NK-92 (cell line): ENCODE results near the gene SH3BGR.

Experiments used
- DNase-seq: peaks from one replicate; lab custom pipeline; 2025; ENCODE audit not compliant: unreplicated experiment; lab: John Stamatoyannopoulos, UW

Gene SH3BGR

DNA sequence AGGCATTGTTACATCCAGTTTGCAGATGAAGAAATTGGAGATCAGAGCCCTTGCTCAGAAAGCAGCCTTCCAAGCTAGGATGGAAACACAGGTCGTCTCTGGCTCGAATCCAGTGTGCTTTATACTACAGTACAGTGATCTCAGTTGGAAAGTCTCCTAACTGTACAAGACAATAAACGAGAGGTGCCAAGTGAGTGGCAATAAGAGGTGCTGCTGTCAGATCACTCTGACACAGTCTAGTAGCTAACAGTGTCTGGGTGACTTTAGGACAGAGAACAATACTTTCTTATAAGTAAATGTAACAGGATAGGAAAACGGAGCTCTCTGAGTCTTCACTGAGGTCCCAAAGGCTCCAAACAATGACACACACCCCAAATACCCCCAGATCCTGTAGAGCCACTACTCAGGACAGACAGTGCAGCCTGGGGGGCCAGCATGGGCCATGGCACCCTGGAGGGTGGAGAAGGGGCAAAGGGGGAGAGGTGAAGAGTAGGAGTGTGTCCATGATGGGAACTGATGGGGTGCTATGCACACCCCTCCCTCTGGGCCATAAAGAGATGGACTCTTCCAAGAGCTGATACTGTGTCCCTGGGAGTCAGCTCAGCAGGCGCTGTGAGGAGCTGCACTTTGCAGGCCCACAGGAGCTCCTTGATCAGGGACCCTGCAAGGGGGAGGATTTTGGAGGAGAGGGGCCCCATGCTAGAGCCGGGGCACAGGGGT lies 3.3 kb downstream of the SH3BGR start:
- DNase-seq, result no peak

DNA sequence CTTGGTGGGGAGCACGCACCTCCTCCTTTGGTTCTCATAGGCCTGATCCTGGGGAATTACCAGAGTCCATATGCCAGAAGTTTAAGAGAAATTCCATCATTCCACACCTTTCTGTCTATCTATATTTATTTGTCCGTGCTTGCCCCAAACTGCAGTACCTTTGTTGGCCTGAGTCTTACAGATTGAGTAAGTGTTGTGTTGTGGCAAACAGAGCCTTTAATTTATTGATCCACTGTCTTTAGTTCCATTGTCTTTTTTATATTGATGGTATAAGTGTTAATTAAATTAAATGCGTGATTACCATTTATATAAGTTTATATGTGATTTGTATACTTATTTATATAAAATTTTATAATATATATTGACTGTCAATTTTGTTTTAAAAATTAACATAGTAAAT lies 4.9 kb downstream of the SH3BGR start:
- DNase-seq, result no peak

DNA sequence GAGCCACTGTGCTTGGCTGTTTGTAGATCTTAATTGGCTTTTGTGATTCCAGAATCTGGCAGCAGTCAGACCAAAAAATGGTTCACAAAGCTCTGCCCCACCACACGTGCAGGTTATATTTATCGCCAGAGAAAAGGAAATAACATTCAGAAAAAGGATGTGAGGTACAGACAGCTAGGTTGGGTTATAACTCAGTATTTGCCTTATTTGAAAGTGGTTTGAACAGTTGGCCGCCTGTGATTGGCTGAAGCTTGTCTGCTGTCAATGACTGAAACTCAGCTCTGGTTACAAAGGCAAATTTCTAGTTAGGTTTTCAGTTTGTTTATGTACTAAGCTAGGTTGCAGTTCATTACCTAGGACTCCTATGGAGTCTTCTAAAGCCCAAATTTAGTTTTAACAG lies 9.6 kb downstream of the SH3BGR start:
- DNase-seq, result no peak

DNA sequence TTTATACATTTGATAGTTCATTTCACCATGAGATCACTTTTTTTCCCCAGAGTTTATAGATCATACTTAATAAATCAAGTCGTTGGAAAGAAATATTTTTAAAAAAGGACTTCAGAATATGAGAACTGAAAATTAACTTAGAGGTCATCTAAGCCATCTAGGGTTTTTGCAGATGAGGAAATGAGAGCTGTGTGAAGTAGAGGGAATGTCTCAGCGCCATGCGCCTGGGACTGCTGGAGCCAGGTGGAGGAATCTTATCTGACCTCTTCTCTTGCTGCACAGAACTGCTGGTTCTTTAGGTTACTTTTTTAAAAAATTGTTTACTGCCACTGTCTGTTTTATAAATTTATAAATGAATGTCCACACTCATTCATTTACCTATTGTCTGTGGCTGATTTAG lies 11.5 kb downstream of the SH3BGR start:
- no peak for DNase-seq

DNA sequence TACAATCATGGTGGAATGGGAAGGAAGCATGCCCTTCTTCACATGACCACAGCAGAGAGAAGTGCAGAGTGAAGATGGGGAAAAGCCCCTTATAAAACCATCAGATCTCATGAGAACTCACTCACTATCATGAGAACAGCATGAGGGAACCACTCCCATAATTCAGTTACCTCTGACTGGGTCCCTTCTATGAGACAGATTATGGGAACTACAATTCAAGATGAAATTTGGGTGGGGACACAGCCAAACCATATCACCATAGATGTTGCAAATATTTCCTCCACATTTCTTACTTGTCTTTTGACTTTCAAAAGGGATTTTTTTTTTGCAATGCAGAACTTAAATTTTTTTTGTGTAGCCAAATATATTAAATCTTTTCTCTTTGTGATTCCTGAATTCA lies 14.8 kb downstream of the SH3BGR start:
- DNase-seq, result no peak

DNA sequence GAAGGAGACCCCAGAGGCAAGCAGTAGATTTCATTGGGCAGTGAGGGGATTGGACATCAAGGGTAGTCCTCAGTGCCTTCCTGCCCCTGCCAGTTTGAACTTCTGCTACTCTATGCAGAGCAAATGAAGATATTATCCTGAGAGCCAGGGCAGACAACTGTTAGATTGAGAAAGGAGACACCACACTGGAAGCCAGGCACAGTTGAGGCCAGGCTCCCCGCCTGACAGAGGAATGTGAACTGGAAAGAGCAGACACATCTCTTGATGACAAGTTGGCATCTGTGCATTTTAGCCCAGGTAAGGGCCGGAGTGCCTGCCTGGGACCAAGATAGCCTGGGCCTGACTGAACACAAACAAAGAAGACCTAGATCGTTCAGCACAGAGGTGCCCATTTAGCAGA lies 16.0 kb downstream of the SH3BGR start:
- no peak for DNase-seq

DNA sequence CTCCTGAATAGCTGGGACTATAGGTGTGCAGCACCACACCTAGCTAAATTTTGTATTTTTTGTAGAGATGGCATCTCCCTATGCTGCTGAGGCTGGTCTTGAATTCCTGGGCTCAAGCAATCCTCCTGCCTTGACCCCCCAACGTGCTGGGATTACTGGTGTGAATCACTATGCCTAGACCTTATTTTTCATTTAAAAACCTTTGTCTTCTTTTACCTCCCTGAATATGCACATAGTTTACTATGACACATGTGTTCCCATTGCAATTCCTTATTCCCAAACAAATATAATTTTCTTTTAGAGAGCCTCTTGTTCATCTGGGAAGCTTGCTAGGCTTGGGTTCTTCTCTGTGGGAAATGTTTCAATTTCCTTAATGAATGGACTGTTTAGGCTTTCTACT lies 16.8 kb downstream of the SH3BGR start:
- no peak for DNase-seq

DNA sequence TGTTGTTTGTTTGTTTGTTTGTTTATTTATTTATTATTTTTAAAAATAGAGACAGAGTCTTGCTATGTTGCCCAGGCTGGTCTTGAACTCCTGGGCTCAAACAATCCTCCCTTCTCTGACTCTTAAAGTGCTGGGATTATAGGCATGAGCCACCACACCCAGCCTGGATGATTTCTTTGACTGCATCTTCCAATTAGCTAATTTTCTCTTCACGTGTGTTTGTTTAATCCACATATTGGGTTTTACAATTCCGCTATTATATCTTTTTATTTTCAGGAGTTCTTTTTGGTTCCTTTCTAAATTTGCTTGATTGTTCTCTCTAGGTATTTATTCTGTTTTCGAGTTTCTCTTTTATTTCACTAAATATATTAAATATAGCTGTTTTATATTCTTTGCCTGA lies 19.8 kb downstream of the SH3BGR start:
- DNase-seq, result no peak

DNA sequence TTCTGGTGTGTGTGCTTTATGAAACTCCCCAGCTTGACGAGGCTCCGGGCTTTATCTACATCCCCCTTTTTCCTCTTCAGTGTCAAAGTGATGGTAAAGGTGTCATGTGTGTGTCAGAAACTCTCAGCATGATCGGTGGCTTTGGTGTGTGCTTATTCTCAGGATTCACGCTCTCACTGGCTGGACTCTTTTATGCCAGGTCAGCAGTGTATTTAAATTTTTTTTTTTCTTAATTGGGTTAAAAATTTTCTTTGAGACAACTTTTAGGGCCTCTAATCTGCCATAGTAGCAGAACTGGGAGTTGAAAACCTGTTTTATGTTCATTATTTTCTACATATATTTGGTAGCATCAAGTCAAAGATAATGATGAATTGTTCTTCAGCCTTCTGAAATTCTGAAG lies 21.0 kb downstream of the SH3BGR start:
- DNase-seq, result no peak

DNA sequence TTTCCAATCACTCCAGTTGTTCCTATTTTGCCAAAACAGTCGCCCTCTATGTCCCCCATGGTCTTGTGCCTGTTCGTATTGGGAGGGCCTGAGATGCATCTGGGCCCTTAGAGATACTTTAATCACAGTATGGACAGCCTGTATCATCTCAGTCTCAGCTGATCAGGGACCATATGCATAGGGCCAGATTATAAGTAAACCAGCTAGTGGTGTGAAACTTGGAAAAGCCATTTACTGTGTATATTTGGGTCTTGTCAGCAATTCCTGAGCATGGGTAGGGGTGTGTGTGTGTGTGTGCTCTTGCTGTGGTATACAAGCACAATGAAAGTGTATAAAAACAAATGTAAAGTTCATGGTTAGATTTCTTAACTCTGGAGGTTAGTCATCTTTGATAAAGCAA lies 22.8 kb downstream of the SH3BGR start:
- no peak for DNase-seq

DNA sequence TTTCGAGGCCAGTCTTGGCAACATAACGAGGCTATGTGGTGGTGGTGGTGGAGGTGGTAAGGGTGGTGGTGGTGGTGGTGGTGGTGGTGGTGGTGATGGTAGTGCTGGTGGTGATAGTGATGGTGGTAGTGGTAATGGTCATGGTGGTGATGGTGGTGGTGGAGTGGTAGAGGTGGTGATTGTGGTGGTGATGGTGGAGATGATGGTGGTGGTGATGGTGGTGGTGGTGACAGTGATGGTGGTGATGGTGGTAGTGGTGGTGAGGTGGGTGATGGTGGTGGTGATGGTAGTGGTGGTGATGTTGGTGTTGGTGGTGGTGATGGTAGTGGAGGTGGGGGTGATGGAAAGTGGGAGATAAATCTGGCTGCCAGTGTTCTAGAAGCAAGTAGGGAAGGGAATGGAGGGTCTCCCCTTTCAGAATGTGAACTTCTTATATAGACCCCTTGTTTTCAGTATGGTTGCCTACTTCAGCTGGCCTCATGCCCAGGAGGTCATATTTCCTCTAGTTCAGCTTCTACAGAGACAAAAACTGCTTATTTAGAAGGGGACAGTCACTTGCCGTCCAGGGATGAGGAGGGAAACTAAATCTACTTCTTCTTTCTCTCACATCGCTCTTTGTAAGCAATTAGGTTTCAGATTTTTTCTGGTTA lies 27.5 kb downstream of the SH3BGR start:
- DNase-seq, result no peak

DNA sequence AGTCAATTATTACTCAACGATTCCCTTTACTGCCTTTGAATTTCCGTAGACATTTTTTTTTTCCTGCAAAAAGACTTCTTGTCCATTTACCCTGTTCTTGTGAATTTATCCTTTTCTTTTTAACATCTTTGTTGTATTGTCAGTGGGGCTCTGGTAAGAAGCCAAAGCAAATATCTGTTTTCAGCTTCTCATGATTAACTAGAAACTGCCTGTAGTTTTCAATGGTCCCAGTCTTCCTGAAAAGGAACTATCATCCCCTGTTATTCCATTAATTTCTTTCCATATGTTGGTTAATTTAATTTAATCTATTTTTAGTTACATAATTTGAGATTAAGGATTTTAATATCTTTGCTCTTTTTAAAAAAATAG lies 28.0 kb downstream of the SH3BGR start:
- DNase-seq, result no peak

DNA sequence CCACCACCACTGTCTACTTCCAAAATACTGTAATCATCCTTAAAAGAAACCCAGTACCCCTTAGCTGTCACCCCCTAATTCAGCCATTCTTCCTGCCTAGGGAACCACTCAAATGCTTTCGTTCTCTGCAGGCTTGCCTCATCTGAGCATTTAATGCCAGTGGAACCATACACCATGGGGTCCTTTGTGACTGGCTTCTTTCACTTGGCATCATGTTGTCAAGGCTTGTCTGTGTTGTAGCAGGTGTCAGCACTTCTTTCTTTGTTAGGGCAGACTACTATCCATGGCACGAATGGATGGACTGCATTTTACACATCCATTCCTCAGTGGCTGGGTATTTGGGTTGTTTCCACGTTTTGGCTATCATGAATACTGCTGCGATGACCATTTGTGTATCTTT lies 28.5 kb downstream of the SH3BGR start:
- no peak for DNase-seq

DNA sequence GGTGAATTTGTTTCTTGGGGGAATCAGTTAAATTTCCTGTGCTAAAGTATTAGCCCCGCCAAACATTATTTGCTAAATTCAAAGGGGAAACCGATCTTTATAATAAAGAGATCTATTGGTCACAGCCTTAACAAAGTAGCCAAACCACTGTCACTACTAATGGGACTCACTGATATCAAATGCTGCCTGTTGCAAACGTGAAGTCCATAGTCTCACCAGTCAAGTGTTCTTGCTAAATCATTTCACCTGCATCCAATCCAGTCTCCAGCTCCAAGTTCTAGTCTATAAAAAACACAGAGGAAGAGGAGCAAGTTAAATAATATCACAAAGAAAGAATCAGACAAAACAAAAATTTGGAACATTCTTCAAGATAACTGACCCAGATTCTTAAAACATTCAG lies 30.1 kb downstream of the SH3BGR start:
- no peak for DNase-seq

DNA sequence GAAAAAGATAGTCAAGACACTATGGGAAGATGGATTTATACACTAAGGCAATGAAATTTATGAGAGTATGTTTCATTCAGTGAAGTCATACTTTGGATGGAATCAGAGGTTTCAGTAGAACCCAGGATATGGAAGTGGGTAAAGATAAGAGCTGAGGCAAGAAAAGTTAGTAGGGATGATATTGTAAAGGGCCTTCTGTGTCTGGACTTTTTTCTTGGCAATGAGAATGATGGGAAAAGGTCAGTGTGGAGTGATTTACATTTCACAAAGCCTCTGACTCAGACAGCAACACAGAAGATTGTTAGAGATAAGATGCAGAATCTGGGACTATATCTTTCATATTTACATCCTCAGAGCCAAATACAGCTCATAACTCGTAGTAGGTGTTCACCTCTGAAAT lies 32.1 kb downstream of the SH3BGR start:
- no peak for DNase-seq

DNA sequence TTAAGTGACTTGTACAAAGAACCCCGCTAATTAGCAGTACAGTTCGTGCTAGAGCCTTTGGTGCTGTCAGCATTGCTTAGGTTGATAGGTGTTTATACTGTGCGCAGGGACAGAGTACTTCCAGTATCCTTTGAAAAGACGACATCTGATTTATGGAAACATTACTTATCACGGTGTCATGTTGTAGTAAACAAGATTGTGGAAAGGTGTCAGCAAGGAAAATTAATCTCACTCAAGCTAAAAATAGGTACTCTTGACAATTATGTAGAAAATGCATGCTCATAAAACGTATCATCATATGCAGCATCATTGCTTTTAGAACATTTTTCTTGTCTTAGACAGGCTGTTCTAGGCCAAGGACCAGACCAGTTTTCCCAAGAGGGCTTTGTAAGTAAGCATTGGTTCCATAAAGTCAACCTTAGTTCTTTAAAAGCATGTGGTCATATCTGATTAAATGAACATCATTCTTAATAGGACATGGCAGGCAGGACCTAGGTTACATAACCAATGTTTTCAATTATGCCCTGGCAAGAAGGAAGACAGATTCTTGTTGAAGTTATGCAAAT lies 33.0 kb downstream of the SH3BGR start:
- DNase-seq, result no peak

DNA sequence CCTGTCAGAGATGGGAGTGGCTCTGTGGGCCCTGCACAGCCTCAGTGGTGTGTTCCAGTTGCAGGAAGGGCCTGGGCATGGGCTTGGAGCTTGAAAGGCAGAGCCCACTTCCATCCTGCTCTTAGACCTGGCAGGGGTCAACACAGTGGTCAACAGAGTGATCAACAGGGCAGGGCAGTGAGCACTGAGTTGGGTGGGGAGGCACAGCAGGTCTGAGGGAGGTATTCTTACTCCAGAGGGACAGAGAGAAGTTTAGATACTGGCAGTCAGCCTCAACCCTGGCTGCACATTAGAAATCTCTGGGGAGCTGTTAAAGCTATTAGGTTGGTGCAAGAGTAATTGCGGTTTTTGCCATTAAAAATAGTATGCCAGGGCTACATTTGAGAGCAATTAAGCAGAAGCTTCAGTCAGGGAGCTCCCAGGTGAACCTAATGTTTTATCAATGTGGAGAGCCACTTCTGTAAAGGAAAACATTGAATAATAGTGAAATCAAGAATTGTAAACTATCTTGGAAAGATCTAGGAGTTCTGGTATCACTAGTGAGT lies 37.7 kb downstream of the SH3BGR start:
- DNase-seq, result no peak

DNA sequence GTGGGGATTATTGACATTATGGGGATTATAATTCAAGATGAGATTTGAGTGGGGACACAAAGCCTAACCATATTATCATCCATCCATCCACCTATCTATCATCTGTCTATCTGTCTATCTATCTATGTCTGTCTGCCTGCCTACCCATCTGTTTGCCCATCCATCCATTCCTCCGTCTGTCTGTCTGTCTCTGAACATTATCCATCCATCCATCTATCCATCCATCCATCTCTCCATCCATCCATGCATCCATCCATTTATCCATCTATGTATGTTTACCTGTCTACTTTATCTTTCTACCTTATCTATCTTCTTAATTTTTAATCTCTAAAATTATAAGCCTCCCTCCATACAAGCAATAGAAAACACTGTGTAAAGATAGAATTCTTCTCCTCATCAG lies 47.4 kb downstream of the SH3BGR start:
- DNase-seq, result no peak

DNA sequence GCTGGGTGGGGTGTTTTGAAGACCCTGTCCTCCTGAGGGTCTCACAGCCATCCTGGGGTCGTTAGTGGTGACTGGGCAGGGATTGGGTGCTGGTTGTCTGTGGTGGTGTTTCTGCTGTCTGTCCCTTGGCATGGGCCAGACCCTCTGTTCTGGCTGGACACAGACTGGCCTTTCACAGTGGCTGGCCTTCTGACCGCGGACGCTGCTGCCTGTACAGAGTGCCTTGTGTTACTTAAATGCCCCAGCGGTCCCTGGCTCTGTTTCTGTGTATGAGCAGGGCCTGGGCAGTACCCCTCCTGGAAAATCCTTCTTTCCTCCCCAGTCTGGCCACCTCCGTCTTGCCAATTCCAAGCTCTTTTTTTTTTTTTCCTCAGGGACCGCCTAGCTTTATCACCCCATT lies 50.9 kb downstream of the SH3BGR start:
- no peak for DNase-seq

DNA sequence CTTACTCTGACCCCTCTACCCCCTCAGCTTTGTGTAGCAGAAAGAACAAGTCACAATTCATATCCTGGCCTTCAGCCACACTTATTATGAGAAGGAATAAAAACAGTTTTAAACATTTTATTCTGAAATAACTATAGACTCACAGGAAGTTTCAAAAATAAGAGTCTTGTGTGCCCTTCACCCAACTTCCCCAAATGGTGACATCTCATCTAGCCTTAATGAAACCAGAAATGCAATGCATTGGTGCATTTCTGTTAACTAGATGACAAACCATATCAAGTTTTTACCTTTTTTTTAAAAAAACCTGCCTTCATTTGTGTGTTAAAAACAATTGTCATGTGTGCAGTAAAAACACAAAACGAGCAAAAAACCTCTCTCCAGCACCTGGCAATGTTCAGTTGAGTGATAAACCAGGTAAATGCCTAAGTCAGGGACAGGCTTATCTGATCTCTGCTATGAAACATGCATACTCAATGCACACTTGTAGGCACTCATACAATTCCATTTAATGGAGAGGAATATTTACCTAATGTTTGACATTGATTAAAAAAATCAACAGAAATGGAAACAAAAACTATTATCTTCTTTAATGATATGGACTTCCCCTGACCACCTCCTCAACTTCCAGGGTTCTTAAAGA lies 51.5 kb downstream of the SH3BGR start:
- DNase-seq, result no peak

DNA sequence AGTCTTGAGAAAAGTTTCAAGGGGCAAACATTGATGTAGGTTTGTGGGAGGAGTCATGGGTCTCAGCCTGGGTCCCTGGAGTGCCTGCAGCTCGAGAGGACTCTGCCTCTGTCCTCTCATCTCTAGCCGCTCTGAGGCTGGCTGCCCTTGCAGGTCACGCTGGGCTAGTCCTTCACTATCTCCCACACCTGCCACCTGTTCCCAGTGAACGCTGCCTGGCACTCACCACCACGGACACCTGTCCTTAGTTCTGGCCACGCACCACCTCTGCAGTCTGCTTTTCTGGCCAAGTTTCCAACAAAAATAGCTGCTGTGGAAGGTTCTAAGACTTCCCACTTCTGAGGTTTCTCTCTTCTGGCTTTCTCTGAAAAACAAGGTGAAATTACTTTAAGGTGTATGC lies 52.5 kb downstream of the SH3BGR start:
- no peak for DNase-seq

DNA sequence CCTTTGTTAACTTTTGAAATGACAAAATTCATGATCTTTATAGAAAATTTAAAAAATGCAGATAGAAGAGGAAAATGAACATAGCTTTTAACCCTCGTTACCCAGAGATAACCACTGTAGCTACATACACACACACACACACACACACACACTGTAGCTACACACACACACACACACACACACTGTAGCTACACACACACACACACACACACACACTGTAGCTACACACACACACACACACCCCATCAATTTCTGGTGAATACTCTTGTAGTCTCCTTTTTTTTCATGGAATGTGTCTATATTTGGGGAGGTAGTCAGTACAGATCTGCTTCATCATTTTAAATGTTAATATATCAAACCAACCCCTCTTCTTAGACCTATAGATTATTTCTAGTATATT lies 58.5 kb downstream of the SH3BGR start:
- DNase-seq, result no peak
